ENCODE measurements around the gene NTPCR.

GRCh38 chr1:232984577-232985425, 34.4 kb downstream of the NTPCR start:
- TF ChIP-seq, protein P1, sequence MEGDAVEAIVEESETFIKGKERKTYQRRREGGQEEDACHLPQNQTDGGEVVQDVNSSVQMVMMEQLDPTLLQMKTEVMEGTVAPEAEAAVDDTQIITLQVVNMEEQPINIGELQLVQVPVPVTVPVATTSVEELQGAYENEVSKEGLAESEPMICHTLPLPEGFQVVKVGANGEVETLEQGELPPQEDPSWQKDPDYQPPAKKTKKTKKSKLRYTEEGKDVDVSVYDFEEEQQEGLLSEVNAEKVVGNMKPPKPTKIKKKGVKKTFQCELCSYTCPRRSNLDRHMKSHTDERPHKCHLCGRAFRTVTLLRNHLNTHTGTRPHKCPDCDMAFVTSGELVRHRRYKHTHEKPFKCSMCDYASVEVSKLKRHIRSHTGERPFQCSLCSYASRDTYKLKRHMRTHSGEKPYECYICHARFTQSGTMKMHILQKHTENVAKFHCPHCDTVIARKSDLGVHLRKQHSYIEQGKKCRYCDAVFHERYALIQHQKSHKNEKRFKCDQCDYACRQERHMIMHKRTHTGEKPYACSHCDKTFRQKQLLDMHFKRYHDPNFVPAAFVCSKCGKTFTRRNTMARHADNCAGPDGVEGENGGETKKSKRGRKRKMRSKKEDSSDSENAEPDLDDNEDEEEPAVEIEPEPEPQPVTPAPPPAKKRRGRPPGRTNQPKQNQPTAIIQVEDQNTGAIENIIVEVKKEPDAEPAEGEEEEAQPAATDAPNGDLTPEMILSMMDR (IDR thresholded peaks at IDR 0.05) = no peak
- TF ChIP-seq POLR2A (IDR thresholded peaks at IDR 0.05) (no peak), POLR2AphosphoS5 (IDR thresholded peaks at IDR 0.05; ENCODE audit: insufficient read depth in 1 of 2, low read depth in 1 of 2) (no peak)

Measured in vagina (tissue), 2 donors.